Mesodermal cell (in vitro differentiated cells): ENCODE results near the gene KANK2.

Experiments
- H3K27ac ChIP-seq: 2 replicates; pipeline ENCODE4 v1.7.0; 2013; ENCODE audit warnings: mild to moderate bottlenecking, low read depth, low read length, moderate library complexity; ENCODE audit not compliant: severe bottlenecking
- H3K36me3 ChIP-seq: 2 replicates; pipeline ENCODE4 v1.7.1; 2013; ENCODE audit warnings: mild to moderate bottlenecking, low read length, moderate library complexity; ENCODE audit not compliant: control insufficient read depth, insufficient read depth
- H3K4me1 ChIP-seq: one replicate; pipeline ENCODE4 v1.7.1; 2013; ENCODE audit warnings: mild to moderate bottlenecking, low read length; ENCODE audit not compliant: insufficient read depth, control insufficient read depth, poor library complexity, severe bottlenecking
- H3K4me3 ChIP-seq: 2 replicates; pipeline ENCODE4 v1.7.0; 2013; ENCODE audit warnings: low read length, control low read depth, mild to moderate bottlenecking; ENCODE audit not compliant: insufficient read depth, poor library complexity, severe bottlenecking; ENCODE audit errors: extremely low read depth
- H3K9me3 ChIP-seq: 2 replicates; pipeline ENCODE4 v1.7.1; 2013; ENCODE audit warnings: mild to moderate bottlenecking, low read length, moderate library complexity; ENCODE audit not compliant: control insufficient read depth
- WGBS, 2 experiments: methylation state at CpG; one replicate each; pipeline ENCODE4 v1.1.5; 2013; ENCODE audit warnings: missing lambda C conversion rate in 2 of 2; ENCODE audit not compliant: insufficient coverage in 2 of 2; 5-methylcytosine and 5-hydroxymethylcytosine counted together

The KANK2 gene

GRCh38 chr19:11204076-11204602 is 6.8 kb upstream of the KANK2 start:
- Histone ChIP-seq H3K36me3 (peaks cover 17% of the 10 kb centered on the region), H3K27ac (no peak overlapping the region), H3K4me3 (no peak overlapping the region), H3K9me3 (no peaks in the 10 kb centered on the region), H3K4me1 (peaks cover 8% of the 10 kb centered on the region)
- 71 to 90% methylated on average over 2 to 6 of the region's 9 CpGs for WGBS, 2 experiments

GRCh38 chr19:11203194-11204075 is 6.1 kb upstream of the KANK2 start:
- WGBS, 2 experiments, result 66 to 71% methylated on average over 9 to 10 of the region's 17 CpGs
- Histone ChIP-seq H3K36me3 (peaks cover 20% of the 10 kb centered on the region), H3K4me1 (peaks cover 8% of the 10 kb centered on the region), H3K4me3 (no peak overlapping the region), H3K27ac (no peak overlapping the region), H3K9me3 (no peaks in the 10 kb centered on the region)

- 92% methylated on average over 19 of the region's 20 CpGs for WGBS, 2 experiments
- peaks cover 8% of the 10 kb centered on the region for H3K4me1 ChIP-seq
- no peak overlapping the region for H3K27ac ChIP-seq
- H3K36me3 ChIP-seq, result peaks cover 17% of the 10 kb centered on the region
- H3K4me3 ChIP-seq, result no peak overlapping the region
- no peaks in the 10 kb centered on the region for H3K9me3 ChIP-seq
Observed at GRCh38 chr19:11202488-11203193, 5.3 kb upstream of the KANK2 start.

- 96% methylated on average over 20 to 21 of the region's 24 CpGs for WGBS, 2 experiments
- peaks cover 8% of the 10 kb centered on the region for H3K4me1 ChIP-seq
- no peak overlapping the region for H3K4me3 ChIP-seq
- H3K36me3 ChIP-seq, result peaks cover 15% of the 10 kb centered on the region
- no peak overlapping the region for H3K27ac ChIP-seq
- H3K9me3 ChIP-seq, result no peaks in the 10 kb centered on the region
Observed at GRCh38 chr19:11201791-11202190, 4.4 kb upstream of the KANK2 start.

- no peak overlapping the region for H3K4me3 ChIP-seq
- no peaks in the 10 kb centered on the region for H3K9me3 ChIP-seq
- 97 to 98% methylated on average over 5 to 9 of the region's 9 CpGs for WGBS, 2 experiments
- peaks cover 8% of the 10 kb centered on the region for H3K4me1 ChIP-seq
- no peak overlapping the region for H3K27ac ChIP-seq
- H3K36me3 ChIP-seq, result peaks cover 12% of the 10 kb centered on the region
Observed at GRCh38 chr19:11200931-11201330, 3.6 kb upstream of the KANK2 start.

- peaks cover 17% of the 10 kb centered on the region for H3K36me3 ChIP-seq
- WGBS, 2 experiments, result 95 to 97% methylated on average over 11 to 14 of the region's 15 CpGs
- peaks cover 13% of the 10 kb centered on the region for H3K4me1 ChIP-seq
Observed at GRCh38 chr19:11200015-11200574, 2.8 kb upstream of the KANK2 start.

GRCh38 chr19:11199517-11199916 is 2.2 kb upstream of the KANK2 start:
- H3K9me3 ChIP-seq, result no peaks in the 10 kb centered on the region
- H3K27ac ChIP-seq, result no peak overlapping the region
- no peak overlapping the region for H3K4me3 ChIP-seq
- peaks cover 18% of the 10 kb centered on the region for H3K36me3 ChIP-seq
- 59 to 75% methylated on average over 3 to 5 of the region's 5 CpGs for WGBS, 2 experiments
- H3K4me1 ChIP-seq, result peaks cover 18% of the 10 kb centered on the region

More at GRCh38 chr19:11200015-11200574, 2.8 kb upstream of the KANK2 start:
- Histone ChIP-seq H3K4me3 (no peak overlapping the region), H3K9me3 (no peaks in the 10 kb centered on the region), H3K27ac (no peak overlapping the region)

- 85 to 92% methylated on average over 5 to 6 of the region's 7 CpGs for WGBS, 2 experiments
- peaks cover 24% of the 10 kb centered on the region for H3K36me3 ChIP-seq
- H3K4me1 ChIP-seq, result peaks cover 18% of the 10 kb centered on the region
- no peak overlapping the region for H3K27ac ChIP-seq
- H3K4me3 ChIP-seq, result no peak overlapping the region
- no peaks in the 10 kb centered on the region for H3K9me3 ChIP-seq
Observed at GRCh38 chr19:11198769-11199424, 1.6 kb upstream of the KANK2 start.

- no peaks in the 10 kb centered on the region for H3K9me3 ChIP-seq
- H3K4me1 ChIP-seq, result peaks cover 14% of the 10 kb centered on the region
- H3K36me3 ChIP-seq, result peaks cover 32% of the 10 kb centered on the region
- H3K27ac ChIP-seq, result no peak overlapping the region
- WGBS, 2 experiments, result 83 to 85% methylated on average over 3 to 7 of the region's 7 CpGs
- H3K4me3 ChIP-seq, result no peak overlapping the region
Observed at GRCh38 chr19:11198175-11198534, 810 bp upstream of the KANK2 start.
